ENCODE data around the gene TSHZ1.

The TSHZ1 gene

GRCh38 chr18:75264926-75265597 lies 54.5 kb downstream of the TSHZ1 start:
- no peaks in the 10 kb centered on the region for H3K9me3 ChIP-seq (ENCODE audit: insufficient read depth, low read length)
- H3K27ac ChIP-seq (ENCODE audit: low read length), result no peak overlapping the region
- H3K4me1 ChIP-seq (ENCODE audit: low read length), result peaks cover 100% of the 10 kb centered on the region
- no peak overlapping the region for H3K4me2 ChIP-seq (ENCODE audit: low read length)
- no peaks in the 10 kb centered on the region for H3K27me3 ChIP-seq (ENCODE audit: low read depth, low read length)
- no peak for TF ChIP-seq CTCF (IDR thresholded peaks at IDR 0.05; ENCODE audit: low read depth, low read length)
- H3K4me3 ChIP-seq (ENCODE audit: low read length), result no peak overlapping the region
- H4K20me1 ChIP-seq (ENCODE audit: insufficient read depth, low read length), result no peaks in the 10 kb centered on the region
- H3K9ac ChIP-seq (ENCODE audit: low read length), result no peak overlapping the region
- no peak overlapping the region for H2AFZ ChIP-seq (ENCODE audit: low read depth, low read length)
- peaks cover 78% of the 10 kb centered on the region for H3K79me2 ChIP-seq (ENCODE audit: low read length)
- peaks cover 50% of the 10 kb centered on the region for H3K36me3 ChIP-seq (replicated peaks; ENCODE audit: low read depth, low read length)

GRCh38 chr18:75265872-75266271 lies 55.3 kb downstream of the TSHZ1 start:
- peaks cover 78% of the 10 kb centered on the region for H3K79me2 ChIP-seq (ENCODE audit: low read length)
- H3K4me1 ChIP-seq (ENCODE audit: low read length), result peaks cover 100% of the 10 kb centered on the region
- peak overlapping the region; percentile 90 for H3K4me2 ChIP-seq (ENCODE audit: low read length)
- no peaks in the 10 kb centered on the region for H3K27me3 ChIP-seq (ENCODE audit: low read depth, low read length)
- peaks cover 48% of the 10 kb centered on the region for H3K36me3 ChIP-seq (replicated peaks; ENCODE audit: low read depth, low read length)
- TF ChIP-seq EZH2phosphoT487 (IDR thresholded peaks at IDR 0.05; ENCODE audit: low read depth) (no peak), CTCF (IDR thresholded peaks at IDR 0.05; ENCODE audit: low read depth, low read length) (no peak)
- peak overlapping the region; percentile 65; the same call in 1 of the 2 replicates for H3K4me3 ChIP-seq (ENCODE audit: low read length)
- no peaks in the 10 kb centered on the region for H4K20me1 ChIP-seq (ENCODE audit: insufficient read depth, low read length)
- peak overlapping the region; percentile 93 for H3K27ac ChIP-seq (ENCODE audit: low read length)
- peak overlapping the region; percentile 90 for H3K9ac ChIP-seq (ENCODE audit: low read length)
- H3K9me3 ChIP-seq (ENCODE audit: insufficient read depth, low read length), result no peaks in the 10 kb centered on the region
- no peak overlapping the region for H2AFZ ChIP-seq (ENCODE audit: low read depth, low read length)

GRCh38 chr18:75267643-75268363 lies 57.2 kb downstream of the TSHZ1 start:
- peaks cover 50% of the 10 kb centered on the region for H3K36me3 ChIP-seq (replicated peaks; ENCODE audit: low read depth, low read length)
- peak overlapping the region; percentile 90 for H3K9ac ChIP-seq (ENCODE audit: low read length)
- no peaks in the 10 kb centered on the region for H3K27me3 ChIP-seq (ENCODE audit: low read depth, low read length)
- no peak overlapping the region for H2AFZ ChIP-seq (ENCODE audit: low read depth, low read length)
- H3K4me2 ChIP-seq (ENCODE audit: low read length), result peak overlapping the region; percentile 90
- peak overlapping the region; percentile 65 for H3K4me3 ChIP-seq (ENCODE audit: low read length)
- H3K79me2 ChIP-seq (ENCODE audit: low read length), result peaks cover 87% of the 10 kb centered on the region
- no peaks in the 10 kb centered on the region for H4K20me1 ChIP-seq (ENCODE audit: insufficient read depth, low read length)
- TF ChIP-seq EZH2phosphoT487 (IDR thresholded peaks at IDR 0.05; ENCODE audit: low read depth) (no peak), CTCF (IDR thresholded peaks at IDR 0.05; ENCODE audit: low read depth, low read length) (no peak)
- H3K4me1 ChIP-seq (ENCODE audit: low read length), result peaks cover 86% of the 10 kb centered on the region
- H3K9me3 ChIP-seq (ENCODE audit: insufficient read depth, low read length), result no peaks in the 10 kb centered on the region
- H3K27ac ChIP-seq (ENCODE audit: low read length), result peak overlapping the region; percentile 93

GRCh38 chr18:75268364-75268646 lies 57.7 kb downstream of the TSHZ1 start:
- Histone ChIP-seq H3K9me3 (ENCODE audit: insufficient read depth, low read length) (no peaks in the 10 kb centered on the region), H3K79me2 (ENCODE audit: low read length) (peaks cover 87% of the 10 kb centered on the region), H3K4me1 (ENCODE audit: low read length) (peaks cover 80% of the 10 kb centered on the region), H3K27ac (ENCODE audit: low read length) (peak overlapping the region; percentile 93), H4K20me1 (ENCODE audit: insufficient read depth, low read length) (no peaks in the 10 kb centered on the region), H3K27me3 (ENCODE audit: low read depth, low read length) (no peaks in the 10 kb centered on the region), H2AFZ (ENCODE audit: low read depth, low read length) (no peak overlapping the region), H3K4me2 (ENCODE audit: low read length) (peak overlapping the region; percentile 90), H3K9ac (ENCODE audit: low read length) (peak overlapping the region; percentile 90), H3K4me3 (ENCODE audit: low read length) (peak overlapping the region; percentile 65), H3K36me3 (replicated peaks; ENCODE audit: low read depth, low read length) (peaks cover 47% of the 10 kb centered on the region)
- TF ChIP-seq CTCF (IDR thresholded peaks at IDR 0.05; ENCODE audit: low read depth, low read length) (no peak), EZH2phosphoT487 (IDR thresholded peaks at IDR 0.05; ENCODE audit: low read depth) (no peak)

All from OCI-LY3 (cell line).